WTC11 (cell line): ENCODE results near the gene RAB1B. TPM values are rescaled to one million over a fixed set of nuclear protein-coding genes. Genes with fewer than 3 reads are reported as not detected.

Source experiments
- ATAC-seq: fragments of 200-7000 bp; cut with Tn5 transposase; 2 replicates; pipeline ENCODE4 v1.10.0; 2021; ENCODE audit warnings: mild to moderate bottlenecking, moderate library complexity
- CTCF ChIA-PET: fragments of 300-600 bp; sonication (Branson Sonifier 250); formaldehyde crosslinking; loops from one replicate; lab custom pipeline; 2021; ENCODE audit warnings: antibody characterized with exemption; lab: Charles Lee
- POLR2A ChIA-PET: fragments of 350-600 bp; sonication (Branson Sonifier 250); formaldehyde crosslinking; loops from one replicate; lab custom pipeline; 2021; ENCODE audit warnings: antibody characterized with exemption; lab: Charles Lee
- DNase-seq: peaks from one replicate; pipeline ENCODE4 v3.0.0; 2021; ENCODE audit warnings: low spot score
- H3K27ac Mint-ChIP-seq: 2 replicates; pipeline ENCODE4 v1.8.0; 2021; ENCODE audit warnings: mixed read lengths
- H3K27me3 Mint-ChIP-seq: 2 replicates; pipeline ENCODE4 v1.8.0; 2021; ENCODE audit warnings: low read depth, mild to moderate bottlenecking, moderate library complexity, mixed read lengths
- H3K36me3 Mint-ChIP-seq: 2 replicates; pipeline ENCODE4 v1.8.0; 2021; ENCODE audit warnings: mixed read lengths
- H3K4me1 Mint-ChIP-seq: 2 replicates; pipeline ENCODE4 v1.8.0; 2022; ENCODE audit warnings: mixed read lengths
- H3K4me3 Mint-ChIP-seq: 2 replicates; pipeline ENCODE4 v1.8.0; 2021; ENCODE audit warnings: mild to moderate bottlenecking, moderate library complexity, mixed read lengths
- H3K9me3 Mint-ChIP-seq: 2 replicates; pipeline ENCODE4 v1.8.0; 2021; ENCODE audit warnings: mixed read lengths
- CBFB ChIP-seq: sonication (generic); formaldehyde crosslinking; IDR thresholded peaks from 2 replicates; pipeline ENCODE4 v1.8.1; 2022; ENCODE audit warnings: mild to moderate bottlenecking, low read depth, missing genetic modification reagents
- CREB1 ChIP-seq: sonication (generic); formaldehyde crosslinking; IDR thresholded peaks from 2 replicates; pipeline ENCODE4 v1.8.0; 2023; ENCODE audit warnings: mild to moderate bottlenecking, missing genetic modification reagents
- EMX1 ChIP-seq: fragments of 250-450 bp; sonication (Bioruptor Pico); IDR thresholded peaks from 2 replicates; pipeline ENCODE4 v1.8.0; 2021; ENCODE audit warnings: mild to moderate bottlenecking
- GABPB1 ChIP-seq: sonication (generic); formaldehyde crosslinking; IDR thresholded peaks from 2 replicates; pipeline ENCODE4 v1.8.1; 2023; ENCODE audit warnings: mild to moderate bottlenecking, missing genetic modification reagents
- HMGA2 ChIP-seq: fragments of 250-450 bp; sonication (Bioruptor Pico); IDR thresholded peaks from 2 replicates; pipeline ENCODE4 v1.4.0; 2021; ENCODE audit warnings: mild to moderate bottlenecking, moderate library complexity
- JAZF1 ChIP-seq: fragments of 250-450 bp; sonication (Bioruptor Pico); IDR thresholded peaks from 2 replicates; pipeline ENCODE4 v1.9.0; 2021; ENCODE audit warnings: moderate library complexity, mild to moderate bottlenecking, inconsistent platforms
- JUN ChIP-seq: sonication (generic); formaldehyde crosslinking; IDR thresholded peaks from 2 replicates; pipeline ENCODE4 v1.8.0; 2023; ENCODE audit warnings: mild to moderate bottlenecking, missing genetic modification reagents
- KAT7 ChIP-seq: sonication (generic); formaldehyde crosslinking; IDR thresholded peaks from 2 replicates; pipeline ENCODE4 v1.8.1; 2023; ENCODE audit warnings: missing genetic modification reagents, mild to moderate bottlenecking, borderline replicate concordance
- NR1H2 ChIP-seq: sonication (generic); formaldehyde crosslinking; IDR thresholded peaks from 2 replicates; pipeline ENCODE4 v1.9.0; 2021; ENCODE audit warnings: mild to moderate bottlenecking, moderate library complexity, missing genetic modification reagents
- NR3C1 ChIP-seq: sonication (generic); formaldehyde crosslinking; conservative IDR thresholded peaks from 2 replicates; pipeline ENCODE4 v1.8.1; 2023; ENCODE audit warnings: low read depth, mild to moderate bottlenecking, missing genetic modification reagents
- RELA ChIP-seq: sonication (generic); formaldehyde crosslinking; IDR thresholded peaks from 2 replicates; pipeline ENCODE4 v1.8.1; 2022; ENCODE audit warnings: missing genetic modification reagents, mild to moderate bottlenecking, borderline replicate concordance
- RORB ChIP-seq: fragments of 250-450 bp; sonication (Bioruptor Pico); IDR thresholded peaks from 2 replicates; pipeline ENCODE4 v1.9.0; 2021; ENCODE audit warnings: mild to moderate bottlenecking
- SMAD3 ChIP-seq: sonication (generic); formaldehyde crosslinking; IDR thresholded peaks from 2 replicates; pipeline ENCODE4 v1.8.0; 2022; ENCODE audit warnings: missing genetic modification reagents, mild to moderate bottlenecking, borderline replicate concordance
- ZBTB21 ChIP-seq: sonication (generic); formaldehyde crosslinking; IDR thresholded peaks from 2 replicates; pipeline ENCODE4 v1.8.1; 2023; ENCODE audit warnings: mild to moderate bottlenecking, missing genetic modification reagents, borderline replicate concordance
- ZNF138 ChIP-seq: sonication (generic); formaldehyde crosslinking; conservative IDR thresholded peaks from 2 replicates; pipeline ENCODE4 v1.8.1; 2022; ENCODE audit warnings: mild to moderate bottlenecking, moderate library complexity, missing genetic modification reagents
- ZNF232 ChIP-seq: sonication (generic); formaldehyde crosslinking; IDR thresholded peaks from 2 replicates; pipeline ENCODE4 v1.8.0; 2022; ENCODE audit warnings: mild to moderate bottlenecking, missing genetic modification reagents
- ZNF263 ChIP-seq: sonication (generic); formaldehyde crosslinking; IDR thresholded peaks from 2 replicates; pipeline ENCODE4 v1.8.1; 2022; ENCODE audit warnings: low read depth, mild to moderate bottlenecking, moderate library complexity, missing genetic modification reagents
- ZNF423 ChIP-seq: fragments of 250-450 bp; sonication (Bioruptor Pico); IDR thresholded peaks from 2 replicates; pipeline ENCODE4 v2.1.2; 2022; ENCODE audit warnings: mild to moderate bottlenecking, moderate library complexity
- total RNA-seq: library from RNA; stranded (reverse); gene quantifications from 3 replicates; pipeline ENCODE4 v1.2.3, GENCODE V29; 2021
- TF ChIP-seq, protein P1 (sequence below): fragments of 250-450 bp; sonication (Bioruptor Pico); IDR thresholded peaks from 2 replicates; pipeline ENCODE4 v1.9.0; 2021; ENCODE audit warnings: moderate library complexity, mild to moderate bottlenecking, inconsistent platforms, borderline replicate concordance
- TF ChIP-seq, protein P2 (sequence below): fragments of 250-450 bp; sonication (Bioruptor Pico); IDR thresholded peaks from 2 replicates; pipeline ENCODE4 v1.8.0; 2021; ENCODE audit warnings: mild to moderate bottlenecking
- TF ChIP-seq, protein P3 (sequence below): sonication (generic); formaldehyde crosslinking; IDR thresholded peaks from 2 replicates; pipeline ENCODE4 v1.8.1; 2023; ENCODE audit warnings: mild to moderate bottlenecking, missing genetic modification reagents, moderate library complexity
- TF ChIP-seq, protein P4 (sequence below): sonication (generic); formaldehyde crosslinking; IDR thresholded peaks from 2 replicates; pipeline ENCODE4 v1.8.0; 2022; ENCODE audit warnings: mild to moderate bottlenecking, missing genetic modification reagents
- TF ChIP-seq, protein P5 (sequence below): sonication (generic); formaldehyde crosslinking; IDR thresholded peaks from 2 replicates; pipeline ENCODE4 v1.8.1; 2022; ENCODE audit warnings: missing genetic modification reagents, borderline replicate concordance
- TF ChIP-seq, protein P6 (sequence below): sonication (generic); formaldehyde crosslinking; IDR thresholded peaks from 2 replicates; pipeline ENCODE4 v1.8.1; 2022; ENCODE audit warnings: low read depth, missing genetic modification reagents, borderline replicate concordance
- TF ChIP-seq, protein P7 (sequence below): sonication (generic); formaldehyde crosslinking; IDR thresholded peaks from 2 replicates; pipeline ENCODE4 v1.8.0; 2023; ENCODE audit warnings: missing genetic modification reagents

Gene RAB1B
- total RNA-seq, 1 experiment from 2014 or later: 125 TPM

DNA sequence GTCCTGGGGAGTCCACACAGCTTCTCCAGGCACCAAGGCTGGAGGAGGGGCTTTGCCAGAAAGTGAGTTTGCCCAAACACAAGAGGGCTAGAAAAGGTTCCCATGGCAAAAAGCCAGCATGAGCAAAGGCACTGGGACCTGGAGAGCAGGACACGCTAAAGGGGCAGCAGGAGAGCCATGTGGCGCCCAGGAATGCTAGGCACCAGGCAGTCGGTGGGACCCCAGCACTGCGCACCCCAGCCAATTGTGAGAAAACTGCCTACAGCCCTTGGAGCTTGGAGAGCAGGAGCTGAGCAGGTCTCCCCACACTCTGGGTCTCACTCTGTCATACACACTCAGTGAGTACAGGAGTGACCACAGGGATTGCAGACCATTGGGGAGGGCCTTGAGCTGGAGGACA, 5.2 kb upstream of the RAB1B start:
- H3K27ac Mint-ChIP-seq: no peak overlapping the region
- H3K4me3 Mint-ChIP-seq: no peak overlapping the region
- no peaks in the 10 kb centered on the region for H3K27me3 Mint-ChIP-seq
- TF ChIP-seq RORB (CRISPR knock-in tag) (no peak), GABPB1 (CRISPR knock-in tag) (no peak), ZNF263 (no peak), CBFB (CRISPR knock-in tag) (no peak)
- TF ChIP-seq, protein P1, sequence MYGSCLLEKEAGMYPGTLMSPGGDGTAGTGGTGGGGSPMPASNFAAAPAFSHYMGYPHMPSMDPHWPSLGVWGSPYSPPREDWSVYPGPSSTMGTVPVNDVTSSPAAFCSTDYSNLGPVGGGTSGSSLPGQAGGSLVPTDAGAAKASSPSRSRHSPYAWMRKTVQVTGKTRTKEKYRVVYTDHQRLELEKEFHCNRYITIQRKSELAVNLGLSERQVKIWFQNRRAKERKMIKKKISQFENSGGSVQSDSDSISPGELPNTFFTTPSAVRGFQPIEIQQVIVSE (CRISPR knock-in tag): no peak
- TF ChIP-seq, protein P2, sequence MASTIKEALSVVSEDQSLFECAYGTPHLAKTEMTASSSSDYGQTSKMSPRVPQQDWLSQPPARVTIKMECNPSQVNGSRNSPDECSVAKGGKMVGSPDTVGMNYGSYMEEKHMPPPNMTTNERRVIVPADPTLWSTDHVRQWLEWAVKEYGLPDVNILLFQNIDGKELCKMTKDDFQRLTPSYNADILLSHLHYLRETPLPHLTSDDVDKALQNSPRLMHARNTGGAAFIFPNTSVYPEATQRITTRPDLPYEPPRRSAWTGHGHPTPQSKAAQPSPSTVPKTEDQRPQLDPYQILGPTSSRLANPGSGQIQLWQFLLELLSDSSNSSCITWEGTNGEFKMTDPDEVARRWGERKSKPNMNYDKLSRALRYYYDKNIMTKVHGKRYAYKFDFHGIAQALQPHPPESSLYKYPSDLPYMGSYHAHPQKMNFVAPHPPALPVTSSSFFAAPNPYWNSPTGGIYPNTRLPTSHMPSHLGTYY (CRISPR knock-in tag): no peak
- peaks cover 43% of the 10 kb centered on the region for H3K36me3 Mint-ChIP-seq
- ChIA-PET POLR2A (interaction anchor here (1.1 kb wide), 1 partner anchor 26 kb away, joined by 3 read pairs; the partner anchor contains the start of gene YIF1A), CTCF (interaction anchor here (0.7 kb wide), 1 partner anchor 26 kb away, joined by 3 read pairs; the partner anchor contains the start of gene YIF1A)
- H3K4me1 Mint-ChIP-seq: peaks cover 13% of the 10 kb centered on the region
- ATAC-seq: no peak
- DNase-seq: no peak
- no peaks in the 10 kb centered on the region for H3K9me3 Mint-ChIP-seq

DNA sequence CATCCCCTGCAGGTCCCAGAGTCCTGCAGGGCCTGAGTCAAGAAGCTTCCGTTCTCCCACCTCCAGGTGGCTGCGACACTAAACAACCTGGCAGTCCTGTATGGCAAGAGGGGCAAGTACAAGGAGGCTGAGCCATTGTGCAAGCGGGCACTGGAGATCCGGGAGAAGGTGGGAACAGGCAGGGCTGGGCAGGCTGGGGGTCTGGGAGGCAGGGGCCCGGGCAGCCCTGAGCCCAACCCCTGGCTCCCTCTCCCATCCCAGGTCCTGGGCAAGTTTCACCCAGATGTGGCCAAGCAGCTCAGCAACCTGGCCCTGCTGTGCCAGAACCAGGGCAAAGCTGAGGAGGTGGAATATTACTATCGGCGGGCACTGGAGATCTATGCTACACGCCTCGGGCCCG, 4.7 kb upstream of the RAB1B start:
- TF ChIP-seq, protein P3, sequence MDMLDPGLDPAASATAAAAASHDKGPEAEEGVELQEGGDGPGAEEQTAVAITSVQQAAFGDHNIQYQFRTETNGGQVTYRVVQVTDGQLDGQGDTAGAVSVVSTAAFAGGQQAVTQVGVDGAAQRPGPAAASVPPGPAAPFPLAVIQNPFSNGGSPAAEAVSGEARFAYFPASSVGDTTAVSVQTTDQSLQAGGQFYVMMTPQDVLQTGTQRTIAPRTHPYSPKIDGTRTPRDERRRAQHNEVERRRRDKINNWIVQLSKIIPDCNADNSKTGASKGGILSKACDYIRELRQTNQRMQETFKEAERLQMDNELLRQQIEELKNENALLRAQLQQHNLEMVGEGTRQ (CRISPR knock-in tag): no peak
- TF ChIP-seq EMX1 (CRISPR knock-in tag): no peak
- TF ChIP-seq NR1H2 (CRISPR knock-in tag): no peak
- no peak for TF ChIP-seq ZNF423
- TF ChIP-seq JUN (CRISPR knock-in tag): no peak
- TF ChIP-seq RELA (CRISPR knock-in tag): no peak
- no peak for TF ChIP-seq NR3C1 (CRISPR knock-in tag)
- TF ChIP-seq, protein P4, sequence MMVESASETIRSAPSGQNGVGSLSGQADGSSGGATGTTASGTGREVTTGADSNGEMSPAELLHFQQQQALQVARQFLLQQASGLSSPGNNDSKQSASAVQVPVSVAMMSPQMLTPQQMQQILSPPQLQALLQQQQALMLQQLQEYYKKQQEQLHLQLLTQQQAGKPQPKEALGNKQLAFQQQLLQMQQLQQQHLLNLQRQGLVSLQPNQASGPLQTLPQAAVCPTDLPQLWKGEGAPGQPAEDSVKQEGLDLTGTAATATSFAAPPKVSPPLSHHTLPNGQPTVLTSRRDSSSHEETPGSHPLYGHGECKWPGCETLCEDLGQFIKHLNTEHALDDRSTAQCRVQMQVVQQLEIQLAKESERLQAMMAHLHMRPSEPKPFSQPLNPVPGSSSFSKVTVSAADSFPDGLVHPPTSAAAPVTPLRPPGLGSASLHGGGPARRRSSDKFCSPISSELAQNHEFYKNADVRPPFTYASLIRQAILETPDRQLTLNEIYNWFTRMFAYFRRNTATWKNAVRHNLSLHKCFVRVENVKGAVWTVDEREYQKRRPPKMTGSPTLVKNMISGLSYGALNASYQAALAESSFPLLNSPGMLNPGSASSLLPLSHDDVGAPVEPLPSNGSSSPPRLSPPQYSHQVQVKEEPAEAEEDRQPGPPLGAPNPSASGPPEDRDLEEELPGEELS (CRISPR knock-in tag): no peak
- TF ChIP-seq, protein P5, sequence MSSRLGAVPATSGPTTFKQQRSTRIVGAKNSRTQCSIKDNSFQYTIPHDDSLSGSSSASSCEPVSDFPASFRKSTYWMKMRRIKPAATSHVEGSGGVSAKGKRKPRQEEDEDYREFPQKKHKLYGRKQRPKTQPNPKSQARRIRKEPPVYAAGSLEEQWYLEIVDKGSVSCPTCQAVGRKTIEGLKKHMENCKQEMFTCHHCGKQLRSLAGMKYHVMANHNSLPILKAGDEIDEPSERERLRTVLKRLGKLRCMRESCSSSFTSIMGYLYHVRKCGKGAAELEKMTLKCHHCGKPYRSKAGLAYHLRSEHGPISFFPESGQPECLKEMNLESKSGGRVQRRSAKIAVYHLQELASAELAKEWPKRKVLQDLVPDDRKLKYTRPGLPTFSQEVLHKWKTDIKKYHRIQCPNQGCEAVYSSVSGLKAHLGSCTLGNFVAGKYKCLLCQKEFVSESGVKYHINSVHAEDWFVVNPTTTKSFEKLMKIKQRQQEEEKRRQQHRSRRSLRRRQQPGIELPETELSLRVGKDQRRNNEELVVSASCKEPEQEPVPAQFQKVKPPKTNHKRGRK (CRISPR knock-in tag): no peak
- TF ChIP-seq KAT7 (CRISPR knock-in tag): no peak
- no peak for TF ChIP-seq ZNF232 (CRISPR knock-in tag)
- TF ChIP-seq JAZF1 (CRISPR knock-in tag): no peak
- TF ChIP-seq, protein P6, sequence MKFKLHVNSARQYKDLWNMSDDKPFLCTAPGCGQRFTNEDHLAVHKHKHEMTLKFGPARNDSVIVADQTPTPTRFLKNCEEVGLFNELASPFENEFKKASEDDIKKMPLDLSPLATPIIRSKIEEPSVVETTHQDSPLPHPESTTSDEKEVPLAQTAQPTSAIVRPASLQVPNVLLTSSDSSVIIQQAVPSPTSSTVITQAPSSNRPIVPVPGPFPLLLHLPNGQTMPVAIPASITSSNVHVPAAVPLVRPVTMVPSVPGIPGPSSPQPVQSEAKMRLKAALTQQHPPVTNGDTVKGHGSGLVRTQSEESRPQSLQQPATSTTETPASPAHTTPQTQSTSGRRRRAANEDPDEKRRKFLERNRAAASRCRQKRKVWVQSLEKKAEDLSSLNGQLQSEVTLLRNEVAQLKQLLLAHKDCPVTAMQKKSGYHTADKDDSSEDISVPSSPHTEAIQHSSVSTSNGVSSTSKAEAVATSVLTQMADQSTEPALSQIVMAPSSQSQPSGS (CRISPR knock-in tag): no peak
- TF ChIP-seq, protein P7, sequence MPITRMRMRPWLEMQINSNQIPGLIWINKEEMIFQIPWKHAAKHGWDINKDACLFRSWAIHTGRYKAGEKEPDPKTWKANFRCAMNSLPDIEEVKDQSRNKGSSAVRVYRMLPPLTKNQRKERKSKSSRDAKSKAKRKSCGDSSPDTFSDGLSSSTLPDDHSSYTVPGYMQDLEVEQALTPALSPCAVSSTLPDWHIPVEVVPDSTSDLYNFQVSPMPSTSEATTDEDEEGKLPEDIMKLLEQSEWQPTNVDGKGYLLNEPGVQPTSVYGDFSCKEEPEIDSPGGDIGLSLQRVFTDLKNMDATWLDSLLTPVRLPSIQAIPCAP (CRISPR knock-in tag): no peak
- TF ChIP-seq ZBTB21 (CRISPR knock-in tag): no peak
- TF ChIP-seq SMAD3 (CRISPR knock-in tag): no peak
- TF ChIP-seq ZNF138 (CRISPR knock-in tag): no peak
- TF ChIP-seq CREB1 (CRISPR knock-in tag): no peak
- no peak for TF ChIP-seq HMGA2
- CTCF ChIA-PET: interaction anchor here (0.7 to 1.8 kb wide), 2 partner anchors 25 to 49 kb away, joined by 3 to 7 read pairs; partner anchors contain the start of gene YIF1A

More for the DNA sequence above, 4.7 kb upstream of the RAB1B start:
- Mint-ChIP-seq H3K27ac (no peak overlapping the region), H3K4me3 (no peak overlapping the region), H3K27me3 (no peaks in the 10 kb centered on the region), H3K36me3 (peaks cover 41% of the 10 kb centered on the region), H3K4me1 (peaks cover 10% of the 10 kb centered on the region), H3K9me3 (no peaks in the 10 kb centered on the region)
- ATAC-seq (no peak), DNase-seq (no peak)
- POLR2A ChIA-PET: interaction anchor here (1.1 kb wide), 1 partner anchor 26 kb away, joined by 3 read pairs; the partner anchor contains the start of gene YIF1A
